Psoas muscle (tissue), 8 donors: ENCODE data around the gene MTA2. TPM values are rescaled to one million over a fixed set of nuclear protein-coding genes. Genes with fewer than 3 reads are reported as not detected.
"Not testable (repeated sequence)": the region's sequence is repeated elsewhere in the genome, so short reads cannot be mapped to it uniquely, and the experiment has no call there.

Experiments
- ATAC-seq, 4 donors: fragments of 200-7000 bp; cut with Tn5 transposase; one replicate each; pipeline ENCODE4 v1.9.1; 2020; ENCODE audit warnings: moderate library complexity in 3 of 4, mild to moderate bottlenecking in 2 of 4
- DNase-seq, 2 donors: peaks; one replicate each; pipeline ENCODE4 v3.0.0-alpha.2; 2020
- H3K27ac ChIP-seq: fragments of 200-600 bp; one replicate; pipeline ENCODE4 v1.8.0; 2022
- H3K27me3 ChIP-seq, 3 donors: fragments of 200-600 bp in 1 of 3; one replicate each; pipeline versions ENCODE4 v1.6.1 to v1.8.0; 2013 to 2022; ENCODE audit warnings: low read length in 2 of 3, mild to moderate bottlenecking in 2 of 3, moderate library complexity in 1 of 3; ENCODE audit not compliant: insufficient read depth in 3 of 3
- H3K36me3 ChIP-seq, 2 donors: fragments of 200-600 bp in 1 of 2; one replicate each; pipeline versions ENCODE4 v1.6.1 to v1.8.0; 2013 to 2022; ENCODE audit warnings: low read depth in 1 of 2, mild to moderate bottlenecking in 1 of 2, moderate library complexity in 1 of 2; ENCODE audit not compliant: insufficient read depth in 1 of 2
- H3K4me1 ChIP-seq: fragments of 200-600 bp; one replicate; pipeline ENCODE4 v1.8.0; 2022
- H3K4me3 ChIP-seq: fragments of 200-600 bp; one replicate; pipeline ENCODE4 v1.8.0; 2022; ENCODE audit warnings: mild to moderate bottlenecking
- H3K9me3 ChIP-seq: fragments of 200-600 bp; one replicate; pipeline ENCODE4 v1.8.0; 2022
- WGBS, 3 donors: extraction: QIAGEN DNeasy Blood & Tissue Kit; methylation state at CpG; one replicate each; pipeline versions ENCODE4 v1.1.6 to v1.1.7; 2013; 5-methylcytosine and 5-hydroxymethylcytosine counted together
- intact Hi-C, 2 donors: fragments of 100-400 bp; cut with DNase I; formaldehyde crosslinking; loops; one replicate each; pipeline versions ENCODE4 v1.11.0 to v1.14.2; 2022
- long read RNA-seq, 2 donors: library from polyadenylated mRNA; unstranded; transcript quantifications; one replicate each; pipeline ENCODE4 v2.0.0, GENCODE V29; 2021
- polyA plus RNA-seq, 3 donors: library from polyadenylated mRNA; stranded (reverse); fragments of 200-250 nt; gene quantifications; one replicate each; pipeline ENCODE4 v1.2.3, GENCODE V29; 2013
- total RNA-seq, 4 donors: library from RNA; stranded (reverse); fragmentation: NEBNext Ultra II Directional in 2 of 4; extraction: Animal tissue kit (Norgen Biotek cat#: 25700) in 2 of 4; gene quantifications; one replicate each; pipeline versions ENCODE4 v1.2.1 to v1.2.4, GENCODE V29; 2021 to 2023
- TF ChIP-seq, protein P1 (sequence below): fragments of 200-600 bp; IDR thresholded peaks from one replicate; pipeline ENCODE4 v1.8.0; 2022; ENCODE audit warnings: antibody characterized with exemption
- donor health status: healthy with polysubstance abuse.
- donor health status: DM: no; HTN: no; CAD: no; lungs with moderate emphysema.
- donor health status: Bipolar disorder and iron deficiency.
- donor health status: healthy.
- donor health status: DM: yes; HTN: yes; CAD: no.
- donor health status: DM: no; HTN: no; CAD: no.
- donor health status: DM: no; HTN: no; CAD: no.
- donor health status: DM: yes; HTN: yes; CAD: no.

Gene MTA2
- total RNA-seq = 10 to 100 TPM; 20.0 to 32.5 (median 28.6) TPM
- polyA plus RNA-seq = 10 to 100 TPM; 18.4 to 27.1 (median 26.9) TPM
- long read RNA-seq, donor 1, partial matches to known transcripts = 0 of 2 reads
- long read RNA-seq, donor 1, other reads (novel, unspliced or antisense) = 0 of 2 reads
- long read RNA-seq, donor 2, partial matches to known transcripts = 6 of 10 reads
- long read RNA-seq, donor 2, other reads (novel, unspliced or antisense) = 0 of 10 reads

DNA sequence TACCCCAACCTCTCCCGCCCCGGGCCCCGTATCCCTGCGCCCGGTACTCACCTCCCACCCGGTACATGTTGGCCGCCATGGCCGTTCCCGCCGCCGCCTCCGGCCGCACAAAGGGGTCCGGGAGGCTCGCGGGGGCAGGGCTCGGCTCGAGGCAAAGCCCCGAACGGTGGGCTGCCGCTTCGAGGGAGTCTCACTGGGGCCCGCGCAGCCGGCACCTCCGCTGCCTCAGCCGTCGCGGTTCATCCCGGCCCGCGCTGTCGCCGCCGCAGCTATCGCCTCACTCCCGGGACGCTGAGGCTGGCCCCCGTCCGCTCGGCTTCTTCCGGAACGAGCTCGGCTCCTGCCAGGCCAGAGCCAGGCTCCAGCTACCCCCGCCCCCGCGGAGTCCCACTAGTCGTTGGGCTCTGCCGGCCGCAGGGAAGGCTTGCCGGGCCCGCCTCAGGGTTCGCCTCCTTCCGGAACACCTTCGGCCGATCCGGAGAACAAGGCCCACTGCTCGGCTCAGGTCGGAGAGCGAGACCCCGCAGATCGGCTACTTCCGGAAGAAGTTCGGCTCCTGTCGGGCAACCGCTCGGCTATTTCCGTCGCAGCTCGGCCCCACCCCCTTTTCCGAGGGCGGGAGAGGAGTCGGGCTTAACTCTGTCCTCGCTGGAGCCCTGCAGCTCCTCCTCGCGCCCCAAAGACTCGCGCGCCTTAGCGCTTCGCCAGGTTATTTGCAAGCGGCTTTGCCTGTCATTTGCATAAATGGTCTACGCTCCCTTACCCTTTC, at the start of gene MTA2:
TSS of gene MTA2 (minus strand) at position 494 of the 769 bp plus-strand sequence. CDS start at position 79, 415 bp downstream.
- intact Hi-C loops = no loop called here
- H3K36me3 ChIP-seq = peaks cover 5 to 44% of the 10 kb centered on the region in 2 donors
- WGBS, 3 donors = 0% methylated on average over 55 to 83 of the region's 83 CpGs

DNA sequence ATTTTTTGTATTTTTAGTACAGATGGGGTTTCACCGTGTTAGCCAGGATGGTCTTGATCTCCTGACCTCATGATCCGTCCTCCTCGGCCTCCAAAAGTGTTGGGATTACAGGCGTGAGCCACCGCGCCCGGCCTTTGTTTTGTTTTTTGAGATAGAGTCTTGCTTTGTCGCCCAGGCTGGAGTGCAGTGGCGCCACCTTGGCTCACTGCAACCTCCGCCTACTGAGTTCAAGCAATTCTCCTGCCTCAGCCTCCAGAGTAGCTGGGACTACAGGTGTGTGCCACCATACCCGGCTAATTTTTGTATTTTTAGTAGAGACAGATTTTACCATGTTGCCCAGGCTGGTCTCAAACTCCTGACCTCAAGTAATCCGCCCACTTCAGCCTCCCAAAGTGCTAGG, 48.6 kb upstream of the MTA2 start:
- H3K27ac ChIP-seq, ATAC-seq, H3K9me3 ChIP-seq, H3K4me3 ChIP-seq, DNase-seq, H3K27me3 ChIP-seq: not testable (repeated sequence)
- peaks cover 23% of the 10 kb centered on the region for H3K4me1 ChIP-seq
- 93 to 95% (median 94%) methylated on average over 12 of the region's 12 CpGs for WGBS, 3 donors
- H3K36me3 ChIP-seq = peaks cover 0 to 29% of the 10 kb centered on the region in 2 donors
- intact Hi-C loops = loop anchor here in 1 of 2 donors (5.0 kb wide), 1 partner anchor 38 kb away; the partner anchor contains the start of genes EML3 and ROM1

More for the DNA sequence above, at the start of gene MTA2:
- Histone ChIP-seq H3K4me3 (peak within 1 kb of the TSS; percentile 84), H3K27ac (peak within 1 kb of the TSS; percentile 92), H3K27me3 (no peaks in the 10 kb centered on the region), H3K4me1 (peaks cover 29% of the 10 kb centered on the region), H3K9me3 (no peaks in the 10 kb centered on the region)
- DNase-seq (peak; percentile 96 to 99), ATAC-seq (peak; percentile 90 to 91 (median 91))
- TF ChIP-seq, protein P1, sequence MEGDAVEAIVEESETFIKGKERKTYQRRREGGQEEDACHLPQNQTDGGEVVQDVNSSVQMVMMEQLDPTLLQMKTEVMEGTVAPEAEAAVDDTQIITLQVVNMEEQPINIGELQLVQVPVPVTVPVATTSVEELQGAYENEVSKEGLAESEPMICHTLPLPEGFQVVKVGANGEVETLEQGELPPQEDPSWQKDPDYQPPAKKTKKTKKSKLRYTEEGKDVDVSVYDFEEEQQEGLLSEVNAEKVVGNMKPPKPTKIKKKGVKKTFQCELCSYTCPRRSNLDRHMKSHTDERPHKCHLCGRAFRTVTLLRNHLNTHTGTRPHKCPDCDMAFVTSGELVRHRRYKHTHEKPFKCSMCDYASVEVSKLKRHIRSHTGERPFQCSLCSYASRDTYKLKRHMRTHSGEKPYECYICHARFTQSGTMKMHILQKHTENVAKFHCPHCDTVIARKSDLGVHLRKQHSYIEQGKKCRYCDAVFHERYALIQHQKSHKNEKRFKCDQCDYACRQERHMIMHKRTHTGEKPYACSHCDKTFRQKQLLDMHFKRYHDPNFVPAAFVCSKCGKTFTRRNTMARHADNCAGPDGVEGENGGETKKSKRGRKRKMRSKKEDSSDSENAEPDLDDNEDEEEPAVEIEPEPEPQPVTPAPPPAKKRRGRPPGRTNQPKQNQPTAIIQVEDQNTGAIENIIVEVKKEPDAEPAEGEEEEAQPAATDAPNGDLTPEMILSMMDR = no peak

DNA sequence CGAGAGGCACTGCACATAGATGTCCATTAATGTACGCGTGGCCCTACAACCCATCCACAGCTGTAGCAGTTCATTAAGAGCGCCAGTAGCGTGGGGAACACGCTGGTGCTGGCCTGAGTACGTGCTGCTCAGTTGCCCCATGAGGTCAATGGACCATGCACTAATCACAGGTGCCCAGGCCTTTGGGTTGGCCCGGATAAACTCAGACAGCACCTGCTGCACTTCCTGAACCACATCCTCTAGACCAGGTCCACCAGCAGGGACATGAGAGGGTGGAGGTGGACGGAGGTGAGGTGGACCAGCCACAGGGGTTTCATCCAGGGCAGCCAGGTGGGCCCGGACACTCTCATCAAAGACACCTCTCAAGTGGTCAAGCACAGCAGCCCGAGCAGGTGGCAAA, 47.8 kb upstream of the MTA2 start:
- no peak for ATAC-seq
- Histone ChIP-seq H3K27ac (no peak overlapping the region), H3K4me1 (peaks cover 29% of the 10 kb centered on the region), H3K36me3 (peaks cover 0 to 29% of the 10 kb centered on the region in 2 donors), H3K9me3 (no peaks in the 10 kb centered on the region), H3K4me3 (no peak overlapping the region), H3K27me3 (no peaks in the 10 kb centered on the region)
- 83 to 92% (median 85%) methylated on average over 11 of the region's 11 CpGs for whole genome bisulfite sequencing, 3 donors
- no peak for DNase-seq
- TF ChIP-seq, protein P1 = no peak
- intact Hi-C loops = no loop called here

DNA sequence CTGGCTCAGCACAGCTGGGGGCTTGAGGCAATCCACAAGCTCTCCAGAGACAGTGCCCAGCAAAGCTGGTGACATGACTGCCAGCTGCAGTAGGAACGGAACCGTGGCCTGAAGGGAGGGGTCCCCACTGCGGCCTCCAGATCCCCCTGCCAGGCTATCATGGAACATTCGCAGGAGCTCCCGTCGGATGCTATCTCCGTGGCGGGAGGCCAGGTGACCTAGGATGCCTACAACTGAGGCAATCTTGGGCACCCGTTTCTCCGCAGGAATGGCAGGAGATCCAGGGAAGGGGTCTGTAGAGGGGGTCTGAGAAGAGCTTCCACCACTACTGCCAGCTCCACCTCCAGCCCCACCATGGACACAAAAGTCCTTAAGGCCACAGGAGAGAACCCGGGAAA, 47.3 kb upstream of the MTA2 start:
- intact Hi-C loops = no loop called here

More for the DNA sequence above, 47.3 kb upstream of the MTA2 start:
- ATAC-seq = no peak
- H3K4me1 ChIP-seq = peaks cover 32% of the 10 kb centered on the region
- no peaks in the 10 kb centered on the region for H3K27me3 ChIP-seq
- H3K9me3 ChIP-seq = no peaks in the 10 kb centered on the region
- TF ChIP-seq, protein P1 = no peak
- DNase-seq = no peak
- WGBS, 3 donors = 80 to 88% (median 81%) methylated on average over 11 of the region's 11 CpGs
- H3K4me3 ChIP-seq = no peak overlapping the region
- H3K36me3 ChIP-seq = peaks cover 0 to 35% of the 10 kb centered on the region in 2 donors
- no peak overlapping the region for H3K27ac ChIP-seq
